A549 (cell line): ENCODE measurements around the gene PTPN23. TPM values are rescaled to one million over a fixed set of nuclear protein-coding genes. Genes with fewer than 3 reads are reported as not detected.

ENCODE experiments used
- ATAC-seq, 2 experiments: fragments of 200-7000 bp in 1 of 2; fragments of >200 bp in 1 of 2; cut with Nextera tagmentation in 1 of 2; cut with Tn5 transposase in 1 of 2; 3 replicates each; pipeline versions ENCODE4 v1.8.0 to v1.9.1; 2018 to 2020; ENCODE audit warnings: mild to moderate bottlenecking in 1 of 2, moderate library complexity in 1 of 2
- CTCF ChIA-PET: fragments of 300-600 bp; sonication (Branson Sonifier 250); formaldehyde crosslinking; extraction: SDS; loops from one replicate; lab custom pipeline; 2021; ENCODE audit warnings: antibody characterized with exemption, inconsistent platforms; lab: Yijun Ruan, JAX
- POLR2A ChIA-PET: fragments of 350-600 bp; formaldehyde crosslinking; extraction: SDS; loops from one replicate; lab custom pipeline; 2021; ENCODE audit warnings: antibody characterized with exemption, inconsistent platforms; lab: Yijun Ruan, JAX
- DNase-seq, 2 experiments: peaks; one replicate each; pipeline versions ENCODE4 v3.0.0 to v3.0.0-alpha.2; 2011 to 2016; ENCODE audit warnings: low read depth in 1 of 2, low spot score in 1 of 2
- FAIRE-seq: peaks from 2 replicates; lab custom pipeline; 2011; peaks lifted over from hg19 to GRCh38; lab: Jason Lieb, UNC
- H3K27ac ChIP-seq, 2 experiments: fragments of >200 bp; sonication (Bioruptor Twin); formaldehyde crosslinking; 3 replicates each; pipeline ENCODE4 v1.5.1; 2016 to 2017
- H3K4me1 ChIP-seq: fragments of >200 bp; sonication (Bioruptor Twin); formaldehyde crosslinking; 3 replicates; pipeline ENCODE4 v1.6.1; 2016
- H3K4me2 ChIP-seq: fragments of >200 bp; sonication (Bioruptor Twin); formaldehyde crosslinking; 3 replicates; pipeline ENCODE4 v1.6.1; 2016
- H3K4me3 ChIP-seq: fragments of >200 bp; sonication (Bioruptor Twin); formaldehyde crosslinking; 3 replicates; pipeline ENCODE4 v1.5.1; 2016
- H3K9me3 ChIP-seq: fragments of >200 bp; sonication (Bioruptor Twin); formaldehyde crosslinking; 3 replicates; pipeline ENCODE4 v1.6.1; 2016
- BCL3 ChIP-seq: fragments of >200 bp; sonication (Bioruptor Twin); formaldehyde crosslinking; IDR thresholded peaks from 3 replicates; pipeline ENCODE4 v1.6.1; 2016
- CTCF ChIP-seq: fragments of >200 bp; sonication (Bioruptor Twin); formaldehyde crosslinking; IDR thresholded peaks from 3 replicates; pipeline ENCODE4 v1.5.1; 2016
- EHMT2 ChIP-seq: fragments of 200-600 bp; sonication (generic); IDR thresholded peaks from 2 replicates; pipeline ENCODE4 v1.6.1; 2016; ENCODE audit warnings: antibody characterized with exemption, low read depth, mild to moderate bottlenecking, moderate library complexity
- ELK1 ChIP-seq: fragments of 150-350 bp; IDR thresholded peaks from 2 replicates; pipeline ENCODE4 v1.6.1; 2014; ENCODE audit warnings: low read depth, mild to moderate bottlenecking, low read length
- EP300 ChIP-seq, 2 experiments: fragments of >200 bp; sonication (Bioruptor Twin); formaldehyde crosslinking; IDR thresholded peaks; 2 replicates in 1 of 2; 3 replicates in 1 of 2; pipeline ENCODE4 v1.6.1; 2016 to 2017
- GATA3 ChIP-seq: IDR thresholded peaks from 2 replicates; pipeline ENCODE4 v1.6.1; 2012; ENCODE audit warnings: borderline replicate concordance
- HES2 ChIP-seq: fragments of >200 bp; sonication (Bioruptor Twin); formaldehyde crosslinking; IDR thresholded peaks from 2 replicates; pipeline ENCODE4 v1.6.1; 2016
- HOXA7 ChIP-seq: fragments of 250-450 bp; sonication (Bioruptor Pico); IDR thresholded peaks from 2 replicates; pipeline ENCODE4 v1.5.0; 2020; ENCODE audit warnings: mild to moderate bottlenecking, moderate library complexity
- KDM1A ChIP-seq: fragments of 200-600 bp; sonication (generic); IDR thresholded peaks from 2 replicates; pipeline ENCODE4 v1.6.1; 2016; ENCODE audit warnings: low read depth, mild to moderate bottlenecking
- MAX ChIP-seq: IDR thresholded peaks from 2 replicates; pipeline ENCODE4 v1.6.1; 2012
- NR3C1 ChIP-seq: fragments of >200 bp; sonication (Bioruptor Twin); formaldehyde crosslinking; IDR thresholded peaks from 3 replicates; pipeline ENCODE4 v1.6.1; 2017
- REST ChIP-seq: fragments of 200-600 bp; sonication (generic); IDR thresholded peaks from 2 replicates; pipeline ENCODE4 v1.6.1; 2016; ENCODE audit warnings: antibody characterized with exemption, mild to moderate bottlenecking, moderate library complexity
- RFX5 ChIP-seq: fragments of 450-650 bp; IDR thresholded peaks from 2 replicates; pipeline ENCODE4 v1.7.1; 2014; ENCODE audit warnings: antibody characterized with exemption, mild to moderate bottlenecking, moderate library complexity
- RNF2 ChIP-seq: fragments of 200-600 bp; sonication (generic); IDR thresholded peaks from 2 replicates; pipeline ENCODE4 v1.6.1; 2016; ENCODE audit warnings: low read depth, mild to moderate bottlenecking, antibody characterized with exemption, moderate library complexity, borderline replicate concordance
- SMC3 ChIP-seq: fragments of >200 bp; sonication (Bioruptor Twin); formaldehyde crosslinking; IDR thresholded peaks from 3 replicates; pipeline ENCODE4 v1.6.1; 2018; ENCODE audit warnings: inconsistent platforms
- TFCP2L1 ChIP-seq: fragments of 250-450 bp; sonication (Bioruptor Pico); IDR thresholded peaks from 2 replicates; pipeline ENCODE4 v1.5.0; 2021; ENCODE audit warnings: mild to moderate bottlenecking
- ZSCAN20 ChIP-seq: fragments of 250-450 bp; sonication (Bioruptor Pico); IDR thresholded peaks from 2 replicates; pipeline ENCODE4 v1.8.0; 2022; ENCODE audit warnings: mild to moderate bottlenecking, moderate library complexity
- WGBS: methylation state at CpG from one replicate; pipeline ENCODE4 v1.1.6; 2017; ENCODE audit errors: missing lambda C conversion rate; 5-methylcytosine and 5-hydroxymethylcytosine counted together
- polyA plus RNA-seq, 4 experiments: library from polyadenylated mRNA; depleted of rRNA in 3 of 4; stranded (reverse); fragments of >200 nt; fragmentation: RNase III in 1 of 4; extraction: RNeasy Plus Mini Kit Qiagen cat#74134 plus additional on column Dnase treatment in 1 of 4; gene quantifications; 2 replicates in 3 of 4; 3 replicates in 1 of 4; pipeline ENCODE4 v1.2.3, GENCODE V29; 2011 to 2017

The PTPN23 gene
- polyA plus RNA-seq, 2 of the 4 experiments (the other 2 are of a cell fraction): 1.5 to 16.8 TPM

- Histone ChIP-seq H3K27ac (no peak overlapping the region), H3K4me2 (no peak overlapping the region), H3K9me3 (no peaks in the 10 kb centered on the region), H3K4me3 (no peak overlapping the region), H3K4me1 (peaks cover 3% of the 10 kb centered on the region; the same call in 1 of the 3 replicates)
- ATAC-seq (no peak), DNase-seq (no peak), FAIRE-seq (no peak)
- ChIA-PET POLR2A (interaction anchor here (1.0 kb wide), 1 partner anchor 29 kb away, joined by 3 read pairs; the partner anchor contains the start of gene PTPN23), CTCF (interaction anchor here (1.1 to 1.5 kb wide), 2 partner anchors 12 to 67 kb away, joined by 3 to 6 read pairs; no protein-coding TSS in a partner anchor)
- no peak for TF ChIP-seq EHMT2
- TF ChIP-seq SMC3: no peak
- TF ChIP-seq MAX: no peak
- no peak for TF ChIP-seq HES2
- no peak for TF ChIP-seq KDM1A
- TF ChIP-seq ZSCAN20: no peak
- no peak for TF ChIP-seq RNF2
- no peak for TF ChIP-seq ELK1
- TF ChIP-seq RFX5: no peak
- no peak for TF ChIP-seq CTCF
- no peak for TF ChIP-seq TFCP2L1
- TF ChIP-seq NR3C1: no peak
- WGBS: 95% methylated on average over 4 of the region's 15 CpGs
These were observed 28.5 kb downstream of the PTPN23 start for GRCh38 chr3:47409284-47409683.

GRCh38 chr3:47409688-47410416 is 29.0 kb downstream of the PTPN23 start:
- H3K4me2 ChIP-seq: no peak overlapping the region
- TF ChIP-seq GATA3 (no peak), REST (no peak), TFCP2L1 (no peak), BCL3 (no peak), HOXA7 (CRISPR knock-in tag) (no peak), SMC3 (no peak), EP300 (IDR thresholded peaks at IDR 0.05) (no peak)
- no peak for ATAC-seq
- H3K4me3 ChIP-seq: no peak overlapping the region
- WGBS: 92% methylated on average over 10 of the region's 26 CpGs
- no peak for DNase-seq
- H3K27ac ChIP-seq: no peak overlapping the region
- H3K4me1 ChIP-seq: no peaks in the 10 kb centered on the region; the same call in 2 of the 3 replicates
- FAIRE-seq: no peak
- POLR2A ChIA-PET: no interaction called here
- CTCF ChIA-PET: interaction anchor here (1.0 to 1.5 kb wide), 5 partner anchors 10 to 66 kb away, joined by 3 to 6 read pairs (median 3); no protein-coding TSS in a partner anchor
- no peaks in the 10 kb centered on the region for H3K9me3 ChIP-seq
